Measurements from ENCODE around the gene MEF2D.

The MEF2D gene

GRCh38 chr1:156487862-156488261 is 12.7 kb downstream of the MEF2D start:
- DNase-seq = peak; percentile 59 to 80 (median 74)

- DNase-seq = no peak
Measured at GRCh38 chr1:156486421-156487344, 13.9 kb downstream of the MEF2D start.

GRCh38 chr1:156485984-156486383 is 14.6 kb downstream of the MEF2D start:
- DNase-seq = no peak

- no peak for DNase-seq
Measured at GRCh38 chr1:156484480-156485058, 16.0 kb downstream of the MEF2D start.

- no peak for DNase-seq
Measured at GRCh38 chr1:156483397-156483796, 17.2 kb downstream of the MEF2D start.

GRCh38 chr1:156482276-156482675 is 18.3 kb downstream of the MEF2D start:
- DNase-seq = no peak

GRCh38 chr1:156481527-156481926 is 19.0 kb downstream of the MEF2D start:
- no peak for DNase-seq

- DNase-seq = peak; percentile 65 to 87 (median 80)
Measured at GRCh38 chr1:156480411-156481192, 20.0 kb downstream of the MEF2D start.

- DNase-seq = peak; percentile 71 to 85 (median 83)
Measured at GRCh38 chr1:156480016-156480370, 20.6 kb downstream of the MEF2D start.

GRCh38 chr1:156479093-156480015 is 21.2 kb downstream of the MEF2D start:
- no peak for DNase-seq

GRCh38 chr1:156478250-156478627 is 22.3 kb downstream of the MEF2D start:
- no peak for DNase-seq

GRCh38 chr1:156477526-156478249 is 22.9 kb downstream of the MEF2D start:
- peak; percentile 33 to 57 (median 52) for DNase-seq

- peak in 3 of 4 experiments; percentile 21 to 61 (median 45) for DNase-seq
Measured at GRCh38 chr1:156476501-156477298, 23.9 kb downstream of the MEF2D start.

- DNase-seq = no peak
Measured at GRCh38 chr1:156475568-156476500, 24.7 kb downstream of the MEF2D start.

GRCh38 chr1:156474966-156475365 is 25.6 kb downstream of the MEF2D start:
- DNase-seq = no peak

GRCh38 chr1:156471496-156472490 is 28.8 kb downstream of the MEF2D start:
- no peak for DNase-seq

- DNase-seq = no peak
Measured at GRCh38 chr1:156470473-156470872, 30.1 kb downstream of the MEF2D start.
